Left colon (tissue), 2 donors: ENCODE results near the gene ADAM10. TPM values are rescaled to one million over a fixed set of nuclear protein-coding genes. Genes with fewer than 3 reads are reported as not detected.

Experiments
- ATAC-seq: fragments of 200-7000 bp; cut with Tn5 transposase; one replicate; pipeline ENCODE4 v1.9.1; 2020; ENCODE audit warnings: mild to moderate bottlenecking, moderate library complexity
- DNase-seq, 2 donors: peaks; one replicate each; pipeline ENCODE4 v3.0.0-alpha.2; 2020
- intact Hi-C, 2 donors: fragments of 100-400 bp; cut with DNase I in 1 of 2; cut with micrococcal nuclease in 1 of 2; formaldehyde crosslinking; loops; one replicate each; pipeline versions ENCODE4 v1.11.2 to v1.14.0; 2022; cut with DNase I, micrococcal nuclease
- total RNA-seq, 2 donors: library from RNA; stranded (reverse); fragmentation: NEBNext Ultra II Directional; extraction: Animal tissue kit (Norgen Biotek cat#: 25700); gene quantifications; one replicate each; pipeline ENCODE4 v1.2.1, GENCODE V29; 2021
- donor health status: DM: no; HTN: no; CAD: no.
- donor health status: DM: yes; HTN: yes; CAD: no.

Gene ADAM10
- total RNA-seq, 2 donors from 2014 or later, result 138 to 183 TPM

- intact Hi-C loops, result no loop called here
- ATAC-seq, result no peak
Measured at GRCh38 chr15:58694641-58695398, 54.7 kb downstream of the ADAM10 start.

DNA sequence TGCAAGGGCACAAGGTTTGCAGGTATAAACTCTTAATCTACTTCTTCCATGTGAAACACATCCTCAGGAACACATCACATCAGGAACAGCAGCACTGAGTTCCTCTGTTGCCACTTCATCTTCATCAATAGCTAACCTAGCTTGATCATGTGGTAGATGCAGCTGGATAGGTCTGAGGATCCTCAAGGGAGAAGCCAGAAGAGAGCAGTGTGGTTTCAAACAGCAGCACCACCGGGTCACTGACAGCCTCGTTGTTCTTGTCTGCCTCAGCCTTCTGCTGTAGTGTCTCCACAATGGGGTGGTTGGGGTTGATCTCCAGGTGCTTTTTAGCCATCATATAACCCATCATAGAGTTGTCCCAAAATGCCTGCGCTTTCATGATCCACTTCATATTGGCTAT, 58.8 kb downstream of the ADAM10 start:
- DNase-seq (no peak), ATAC-seq (peak; percentile 14)
- intact Hi-C loops, result no loop called here

More at GRCh38 chr15:58694641-58695398, 54.7 kb downstream of the ADAM10 start:
- no peak for DNase-seq

- DNase-seq (no peak), ATAC-seq (no peak)
- intact Hi-C loops, result no loop called here
Measured at GRCh38 chr15:58689646-58690045, 59.9 kb downstream of the ADAM10 start.

GRCh38 chr15:58686286-58686685, 63.2 kb downstream of the ADAM10 start:
- DNase-seq (no peak), ATAC-seq (no peak)
- intact Hi-C loops, result no loop called here

- DNase-seq (no peak), ATAC-seq (no peak)
- intact Hi-C loops, result no loop called here
Measured at GRCh38 chr15:58684751-58685150, 64.8 kb downstream of the ADAM10 start.

- ATAC-seq (no peak), DNase-seq (no peak)
- intact Hi-C loops, result no loop called here
Measured at GRCh38 chr15:58684036-58684710, 65.3 kb downstream of the ADAM10 start.

GRCh38 chr15:58682234-58682633, 67.3 kb downstream of the ADAM10 start:
- ATAC-seq, result no peak

GRCh38 chr15:58678683-58679082, 70.8 kb downstream of the ADAM10 start:
- intact Hi-C loops, result no loop called here
- DNase-seq (no peak), ATAC-seq (no peak)

More at GRCh38 chr15:58682234-58682633, 67.3 kb downstream of the ADAM10 start:
- intact Hi-C loops, result no loop called here
- no peak for DNase-seq

DNA sequence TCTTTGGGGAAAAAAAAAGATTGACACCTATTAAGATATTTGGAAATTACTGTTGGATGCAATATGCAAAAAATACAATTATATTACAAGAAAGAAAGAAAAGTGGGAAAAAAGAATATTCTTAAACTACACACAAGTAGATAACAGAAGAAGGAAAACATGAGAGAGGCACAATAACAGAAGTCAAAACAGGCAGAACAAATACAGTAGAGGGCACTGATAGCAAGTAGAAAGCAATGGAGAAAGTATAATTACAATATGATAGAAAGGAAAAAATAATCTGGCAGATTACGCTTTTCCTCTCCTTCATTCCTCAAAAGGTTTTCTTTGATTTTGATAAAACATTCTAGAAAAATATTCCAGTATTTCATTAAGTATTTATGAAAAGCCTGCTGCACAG, 72.1 kb downstream of the ADAM10 start:
- ATAC-seq, result no peak
- intact Hi-C loops, result no loop called here
- no peak for DNase-seq

- intact Hi-C loops, result no loop called here
- ATAC-seq (no peak), DNase-seq (no peak)
Measured at GRCh38 chr15:58676766-58677165, 72.7 kb downstream of the ADAM10 start.

DNA sequence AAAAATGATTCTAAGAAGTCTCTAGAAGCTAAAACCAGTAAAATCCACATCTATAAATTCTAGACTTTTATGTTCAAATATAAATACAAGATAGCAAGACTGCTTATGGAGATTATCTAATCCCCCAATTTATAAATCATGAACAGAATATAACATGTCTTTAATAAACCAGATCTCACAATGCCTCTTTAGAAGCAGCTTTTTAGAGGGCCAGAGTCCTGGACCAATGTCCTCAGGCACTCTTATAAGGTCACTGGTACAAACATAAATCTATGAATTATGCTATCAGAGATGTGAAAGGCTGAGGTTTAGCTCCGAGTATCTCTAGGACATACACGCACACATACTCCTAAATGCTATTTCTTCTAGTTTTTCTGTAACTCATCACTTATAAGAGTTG, 78.3 kb downstream of the ADAM10 start:
- intact Hi-C loops, result no loop called here

GRCh38 chr15:58669108-58669507, 80.4 kb downstream of the ADAM10 start:
- DNase-seq (no peak), ATAC-seq (peak; percentile 15)
- intact Hi-C loops, result no loop called here

More for the DNA sequence above, 78.3 kb downstream of the ADAM10 start:
- no peak for ATAC-seq
- no peak for DNase-seq

- intact Hi-C loops, result no loop called here
- ATAC-seq (no peak), DNase-seq (no peak)
Measured at GRCh38 chr15:58666957-58667356, 82.5 kb downstream of the ADAM10 start.

DNA sequence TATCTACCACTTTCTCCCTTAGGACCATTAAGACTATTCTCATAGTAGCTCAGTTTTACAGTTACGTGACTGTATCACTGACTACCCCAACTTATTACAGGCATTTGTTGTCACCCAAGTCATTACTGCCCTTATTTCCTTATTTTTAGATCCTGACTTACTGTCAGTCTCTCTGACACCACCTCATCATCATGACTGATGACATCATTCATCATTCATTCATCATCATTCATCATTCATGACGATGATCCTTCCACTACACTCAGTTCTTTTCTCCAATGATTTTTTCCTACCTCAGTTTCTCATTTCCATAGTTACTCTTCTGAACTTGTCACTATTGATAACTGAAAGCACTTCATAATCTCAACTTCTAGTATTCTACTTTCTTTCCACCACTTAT, 83.8 kb downstream of the ADAM10 start:
- DNase-seq (no peak), ATAC-seq (no peak)
- intact Hi-C loops, result no loop called here

GRCh38 chr15:58650102-58650501, 99.4 kb downstream of the ADAM10 start:
- no peak for DNase-seq
- no peak for ATAC-seq
- intact Hi-C loops, result no loop called here

DNA sequence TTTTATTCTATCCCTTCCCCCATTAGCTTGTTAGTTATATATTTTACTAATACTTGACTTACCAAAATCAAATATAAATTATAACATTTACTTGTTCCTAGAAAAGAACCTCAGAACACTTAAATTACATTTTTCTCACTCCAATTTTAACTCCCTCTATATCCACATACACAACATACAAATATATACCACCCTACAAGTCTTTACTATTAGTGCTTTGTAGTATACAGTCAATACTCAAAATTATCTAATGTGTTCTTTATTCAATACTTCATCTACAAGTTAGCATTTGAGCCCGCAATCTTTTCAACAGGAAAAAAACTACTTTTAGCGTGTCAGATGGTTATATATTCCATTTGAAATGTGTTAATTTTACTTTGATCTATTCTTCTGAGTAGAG, 100.3 kb downstream of the ADAM10 start:
- intact Hi-C loops, result no loop called here
- ATAC-seq (no peak), DNase-seq (no peak)

- intact Hi-C loops, result no loop called here
- DNase-seq (no peak), ATAC-seq (no peak)
Measured at GRCh38 chr15:58643996-58644395, 105.5 kb downstream of the ADAM10 start.

- intact Hi-C loops, result no loop called here
- ATAC-seq (no peak), DNase-seq (no peak)
Measured at GRCh38 chr15:58641660-58642059, 107.8 kb downstream of the ADAM10 start.

- intact Hi-C loops, result no loop called here
- ATAC-seq, result no peak
- no peak for DNase-seq
Measured at GRCh38 chr15:58639992-58640391, 109.5 kb downstream of the ADAM10 start.

DNA sequence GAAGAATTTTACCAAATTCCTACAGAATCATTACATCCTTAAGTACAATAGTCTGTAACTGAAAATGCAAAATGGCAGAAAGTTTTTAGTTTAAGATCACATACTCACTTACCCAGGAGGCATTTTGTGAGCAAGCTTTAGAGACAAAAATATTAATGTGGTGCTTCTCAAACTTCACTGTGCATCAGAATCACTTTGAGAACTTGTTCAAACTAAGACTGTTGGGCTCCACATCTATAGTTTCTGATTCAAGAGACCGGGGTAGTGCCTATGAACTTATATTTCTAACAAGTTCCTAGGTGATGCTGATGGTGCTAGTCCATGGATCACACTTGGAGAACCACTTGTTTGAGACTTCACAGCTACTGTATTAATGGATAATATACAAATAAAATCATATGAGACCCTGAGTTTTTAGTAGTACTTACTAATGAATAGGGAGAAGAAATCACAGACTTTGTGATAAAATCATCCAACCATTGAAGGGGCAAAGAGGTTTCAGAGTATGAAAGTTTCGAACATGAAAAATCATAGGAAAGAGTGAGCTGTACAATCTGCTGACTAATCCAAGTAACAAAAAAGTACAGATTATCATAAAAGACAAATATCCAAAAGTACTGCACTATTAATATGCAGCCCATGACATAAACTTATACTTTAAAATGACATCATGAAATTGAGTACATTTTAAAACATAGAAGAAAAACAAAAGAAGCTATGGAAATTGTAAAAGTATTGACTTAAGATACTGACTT, 110.3 kb downstream of the ADAM10 start:
- ATAC-seq, result no peak
- intact Hi-C loops, result no loop called here

More for the DNA sequence above, 110.3 kb downstream of the ADAM10 start:
- DNase-seq, result no peak
